Ovary (tissue), 3 donors: Measurements from ENCODE around the gene STAT4.

Source experiments
- CTCF ChIP-seq, 3 donors: fragments of 450-650 bp in 2 of 3; fragments of 200-600 bp in 1 of 3; IDR thresholded peaks; one replicate each; pipeline versions ENCODE4 v1.5.1 to v1.8.0; 2016 to 2022; ENCODE audit warnings: antibody characterized with exemption in 3 of 3, mild to moderate bottlenecking in 1 of 3
- EP300 ChIP-seq: sonication (generic); formaldehyde crosslinking; IDR thresholded peaks from one replicate; pipeline ENCODE4 v1.6.1; 2017; ENCODE audit warnings: antibody characterized with exemption
- POLR2A ChIP-seq: fragments of 450-650 bp; IDR thresholded peaks from one replicate; pipeline ENCODE4 v1.6.1; 2017; ENCODE audit warnings: antibody characterized with exemption, mild to moderate bottlenecking, moderate library complexity
- donor health status: DM: no; HTN: no; CAD: no.

DNA sequence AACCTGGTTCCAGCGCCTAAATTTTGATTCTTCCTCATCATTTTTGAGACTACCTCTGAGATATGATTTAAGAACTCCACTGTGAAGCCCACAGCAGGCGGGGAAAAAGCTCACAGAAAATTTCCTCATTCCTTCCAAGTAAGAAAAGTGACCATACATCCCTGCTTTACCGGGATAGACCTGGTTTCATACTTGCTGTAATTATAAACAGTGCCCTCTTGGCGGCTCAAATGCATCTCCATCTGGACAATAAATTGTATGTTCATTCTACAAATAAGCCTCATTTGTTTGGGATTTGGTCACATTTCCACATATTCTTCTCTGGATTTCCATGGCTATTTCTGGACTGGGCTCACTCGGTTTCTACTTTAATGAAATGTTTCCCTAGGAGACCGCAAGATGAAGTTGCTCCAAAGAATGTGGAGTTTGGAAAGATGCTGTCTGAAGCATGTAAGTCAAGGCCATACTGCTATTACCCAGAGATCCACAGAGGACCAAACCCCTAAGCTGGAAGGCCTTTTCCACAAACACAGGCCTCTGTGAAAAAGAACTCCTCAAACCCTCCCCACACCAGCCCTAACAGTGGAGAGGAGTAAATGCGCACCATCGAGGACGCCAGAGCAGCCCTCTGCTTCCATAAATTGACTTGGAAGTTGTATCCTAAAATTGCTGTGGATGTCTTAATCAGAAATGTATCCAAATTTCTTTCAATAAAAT is 150.7 kb downstream of the STAT4 start:
- TF ChIP-seq CTCF (IDR thresholded peaks at IDR 0.05) (no peak), POLR2A (no peak), EP300 (no peak)
